ENCODE data around the gene PRKG1. TPM values are rescaled to one million over a fixed set of nuclear protein-coding genes. Genes with fewer than 3 reads are reported as not detected.

PRKG1 gene
- total and polyA plus RNA-seq, 2 of the 4 experiments (the other 2 are of a cell fraction), result 3.5 to 18.3 TPM

- Histone ChIP-seq H3K9me3 (ENCODE audit: control insufficient read depth, insufficient read depth, low read length) (no peaks in the 10 kb centered on the region), H2BK5ac (ENCODE audit: low read depth, low read length, poor library complexity, severe bottlenecking) (no peak overlapping the region), H3K18ac (ENCODE audit: low read depth, low read length) (no peak overlapping the region), H3K9ac (ENCODE audit: low read depth, low read length) (no peak overlapping the region), H3K4me3 (ENCODE audit: insufficient read depth, low read depth, low read length) (no peak overlapping the region), H4K91ac (ENCODE audit: insufficient read depth, low read depth, low read length) (no peak overlapping the region), H3K27me3 (ENCODE audit: control insufficient read depth, insufficient read depth, low read length) (no peaks in the 10 kb centered on the region), H2AFZ (replicated peaks; ENCODE audit: low read length, poor library complexity) (no peak overlapping the region), H3K27ac (ENCODE audit: insufficient read depth, low read length) (no peak overlapping the region), H3K79me1 (ENCODE audit: low read depth in 1 of 2, low read length in 2 of 2) (no peaks in the 10 kb centered on the region), H3K56ac (ENCODE audit: extremely low read depth, insufficient read depth, low read length) (no peak overlapping the region), H4K8ac (ENCODE audit: low read depth in 2 of 2, low read length in 2 of 2) (no peak overlapping the region), H2BK20ac (ENCODE audit: low read depth, low read length) (no peak overlapping the region), H4K20me1 (ENCODE audit: insufficient read depth, low read length) (no peaks in the 10 kb centered on the region), H2AK5ac (ENCODE audit: low read depth, low read length) (no peak overlapping the region), H4K5ac (ENCODE audit: low read depth, low read length) (no peak overlapping the region), H3K14ac (replicated peaks; ENCODE audit: low read depth, low read length) (no peak overlapping the region), H3K4me2 (ENCODE audit: low read depth, low read length) (no peak overlapping the region), H2AK9ac (replicated peaks; ENCODE audit: low read depth, low read length, poor library complexity) (no peak overlapping the region), H2BK15ac (ENCODE audit: low read depth, low read length) (no peak overlapping the region), H3K9me1 (ENCODE audit: insufficient read depth, low read length) (no peaks in the 10 kb centered on the region), H3K23ac (ENCODE audit: low read depth, low read length) (no peak overlapping the region), H3K4me1 (ENCODE audit: control insufficient read depth, insufficient read depth, low read length) (peaks cover 1% of the 10 kb centered on the region; the same call in 1 of the 2 replicates), H3K4ac (ENCODE audit: low read depth, low read length) (no peak overlapping the region), H3K36me3 (ENCODE audit: control insufficient read depth, insufficient read depth, low read length) (no peaks in the 10 kb centered on the region), H2BK120ac (ENCODE audit: low read depth, low read length) (no peak overlapping the region)
- CTCF ChIA-PET, result interaction anchor here (0.5 to 0.6 kb wide), 2 partner anchors 304 to 533 kb away, joined by 3 to 4 read pairs; no protein-coding TSS in a partner anchor
- ATAC-seq (ENCODE audit: low read depth), result no peak
- dilution Hi-C loops (cut with HindIII; ENCODE audit: low sequenced_read_pairs, unreplicated experiment), result no loop called here
- in situ Hi-C loops (cut with MboI; ENCODE audit: low sequenced_read_pairs), result loop anchor here (25.0 kb wide), 1 partner anchor 543 kb away; no protein-coding TSS in a partner anchor
- DNase-seq, result no peak
- no CpG with 5 or more reads among the region's 2 CpGs for WGBS, 2 experiments (ENCODE audit: extremely low coverage in 2 of 2, insufficient read length in 1 of 2)
- POLR2A ChIA-PET (ENCODE audit: unreplicated experiment), result no interaction called here
- TF ChIP-seq, protein P1, sequence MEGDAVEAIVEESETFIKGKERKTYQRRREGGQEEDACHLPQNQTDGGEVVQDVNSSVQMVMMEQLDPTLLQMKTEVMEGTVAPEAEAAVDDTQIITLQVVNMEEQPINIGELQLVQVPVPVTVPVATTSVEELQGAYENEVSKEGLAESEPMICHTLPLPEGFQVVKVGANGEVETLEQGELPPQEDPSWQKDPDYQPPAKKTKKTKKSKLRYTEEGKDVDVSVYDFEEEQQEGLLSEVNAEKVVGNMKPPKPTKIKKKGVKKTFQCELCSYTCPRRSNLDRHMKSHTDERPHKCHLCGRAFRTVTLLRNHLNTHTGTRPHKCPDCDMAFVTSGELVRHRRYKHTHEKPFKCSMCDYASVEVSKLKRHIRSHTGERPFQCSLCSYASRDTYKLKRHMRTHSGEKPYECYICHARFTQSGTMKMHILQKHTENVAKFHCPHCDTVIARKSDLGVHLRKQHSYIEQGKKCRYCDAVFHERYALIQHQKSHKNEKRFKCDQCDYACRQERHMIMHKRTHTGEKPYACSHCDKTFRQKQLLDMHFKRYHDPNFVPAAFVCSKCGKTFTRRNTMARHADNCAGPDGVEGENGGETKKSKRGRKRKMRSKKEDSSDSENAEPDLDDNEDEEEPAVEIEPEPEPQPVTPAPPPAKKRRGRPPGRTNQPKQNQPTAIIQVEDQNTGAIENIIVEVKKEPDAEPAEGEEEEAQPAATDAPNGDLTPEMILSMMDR (conservative IDR thresholded peaks at IDR 0.05; ENCODE audit: low read depth, low read length), result no peak
- no peak for TF ChIP-seq BHLHE40 (IDR thresholded peaks at IDR 0.05; ENCODE audit: low read depth, low read length)
- no peak for TF ChIP-seq RCOR1 (IDR thresholded peaks at IDR 0.05; ENCODE audit: insufficient replicate concordance, low read length)
- TF ChIP-seq SMC3 (IDR thresholded peaks at IDR 0.05; ENCODE audit: low read depth, low read length), result no peak
- TF ChIP-seq NFE2L2 (IDR thresholded peaks at IDR 0.05; ENCODE audit: low read depth, low read length), result no peak
- no peak for TF ChIP-seq CHD1 (IDR thresholded peaks at IDR 0.05; ENCODE audit: low read depth, low read length)
- no peak for TF ChIP-seq MAZ (IDR thresholded peaks at IDR 0.05; ENCODE audit: borderline replicate concordance, low read depth, low read length)
- TF ChIP-seq FOS (IDR thresholded peaks at IDR 0.05; ENCODE audit: low read depth, low read length), result no peak
- no peak for TF ChIP-seq CEBPB (IDR thresholded peaks at IDR 0.05; ENCODE audit: low read depth, low read length)
- TF ChIP-seq, protein P2, sequence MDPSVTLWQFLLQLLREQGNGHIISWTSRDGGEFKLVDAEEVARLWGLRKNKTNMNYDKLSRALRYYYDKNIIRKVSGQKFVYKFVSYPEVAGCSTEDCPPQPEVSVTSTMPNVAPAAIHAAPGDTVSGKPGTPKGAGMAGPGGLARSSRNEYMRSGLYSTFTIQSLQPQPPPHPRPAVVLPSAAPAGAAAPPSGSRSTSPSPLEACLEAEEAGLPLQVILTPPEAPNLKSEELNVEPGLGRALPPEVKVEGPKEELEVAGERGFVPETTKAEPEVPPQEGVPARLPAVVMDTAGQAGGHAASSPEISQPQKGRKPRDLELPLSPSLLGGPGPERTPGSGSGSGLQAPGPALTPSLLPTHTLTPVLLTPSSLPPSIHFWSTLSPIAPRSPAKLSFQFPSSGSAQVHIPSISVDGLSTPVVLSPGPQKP (IDR thresholded peaks at IDR 0.05; ENCODE audit: borderline replicate concordance, low read depth, low read length), result no peak
- no peak for TF ChIP-seq RFX5 (IDR thresholded peaks at IDR 0.05; ENCODE audit: low read depth, low read length)
- TF ChIP-seq POLR2A (IDR thresholded peaks at IDR 0.05; ENCODE audit: low read depth, low read length), result no peak
- TF ChIP-seq RAD21 (IDR thresholded peaks at IDR 0.05; ENCODE audit: low read length), result no peak
- TF ChIP-seq MAFK (IDR thresholded peaks at IDR 0.05; ENCODE audit: low read depth, low read length), result no peak
- TF ChIP-seq, protein P3, sequence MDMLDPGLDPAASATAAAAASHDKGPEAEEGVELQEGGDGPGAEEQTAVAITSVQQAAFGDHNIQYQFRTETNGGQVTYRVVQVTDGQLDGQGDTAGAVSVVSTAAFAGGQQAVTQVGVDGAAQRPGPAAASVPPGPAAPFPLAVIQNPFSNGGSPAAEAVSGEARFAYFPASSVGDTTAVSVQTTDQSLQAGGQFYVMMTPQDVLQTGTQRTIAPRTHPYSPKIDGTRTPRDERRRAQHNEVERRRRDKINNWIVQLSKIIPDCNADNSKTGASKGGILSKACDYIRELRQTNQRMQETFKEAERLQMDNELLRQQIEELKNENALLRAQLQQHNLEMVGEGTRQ (IDR thresholded peaks at IDR 0.05; ENCODE audit: low read depth, low read length), result no peak
- BruUV-seq (replicated peaks), result no TSS peak
- intact Hi-C loops (cut with micrococcal nuclease), result no loop called here
Measured at GRCh38 chr10:51955696-51956095, 881.4 kb downstream of the PRKG1 start.
